NB4 (cell line): ENCODE data around the gene IQSEC3.

ENCODE experiments used
- CTCF ChIP-seq: IDR thresholded peaks from one replicate; pipeline ENCODE4 v1.5.1; 2012; ENCODE audit warnings: low read depth, low read length
- MAX ChIP-seq: IDR thresholded peaks from 2 replicates; pipeline ENCODE4 v1.6.1; 2011; ENCODE audit warnings: low read depth, low read length
- POLR2A ChIP-seq: IDR thresholded peaks from 2 replicates; pipeline ENCODE4 v1.6.1; 2011; ENCODE audit warnings: mild to moderate bottlenecking; ENCODE audit not compliant: insufficient read length; ENCODE audit errors: extremely low read depth

GRCh38 chr12:155646-156045 is 89.1 kb downstream of the IQSEC3 start:
- TF ChIP-seq CTCF: no peak
- no peak for TF ChIP-seq POLR2A
- no peak for TF ChIP-seq MAX
